ENCODE results near the gene MEIG1.
A peak's percentile ranks its signal among the peaks of the same experiment; 100 is the strongest.
"Not testable (repeated sequence)": the region's sequence is repeated elsewhere in the genome, so short reads cannot be mapped to it uniquely, and the experiment has no call there.

MEIG1 gene

GRCh38 chr10:14959221-14960057, at the start of gene MEIG1:
MEIG1 (plus strand) TSS chr10:14959388; CDS start chr10:14966469, 7,081 bp downstream.
- DNase-seq (ENCODE audit: low spot score): peak; percentile 97

- DNase-seq (ENCODE audit: low spot score): no peak
Observed at GRCh38 chr10:14910953-14911352, 48.2 kb upstream of the MEIG1 start.

- no peak for DNase-seq (ENCODE audit: low spot score)
Observed at GRCh38 chr10:14911801-14912200, 47.4 kb upstream of the MEIG1 start.

- no peak for DNase-seq (ENCODE audit: low spot score)
Observed at GRCh38 chr10:14916600-14916999, 42.6 kb upstream of the MEIG1 start.

GRCh38 chr10:14917827-14918226, 41.4 kb upstream of the MEIG1 start:
- DNase-seq (ENCODE audit: low spot score): no peak

GRCh38 chr10:14918964-14919363, 40.2 kb upstream of the MEIG1 start:
- DNase-seq (ENCODE audit: low spot score): no peak

GRCh38 chr10:14924013-14924412, 35.2 kb upstream of the MEIG1 start:
- DNase-seq (ENCODE audit: low spot score): no peak

GRCh38 chr10:14925268-14925667, 33.9 kb upstream of the MEIG1 start:
- DNase-seq (ENCODE audit: low spot score): no peak

GRCh38 chr10:14926061-14926470, 33.1 kb upstream of the MEIG1 start:
- no peak for DNase-seq (ENCODE audit: low spot score)

GRCh38 chr10:14926722-14927416, 32.3 kb upstream of the MEIG1 start:
- no peak for DNase-seq (ENCODE audit: low spot score)

- DNase-seq (ENCODE audit: low spot score): no peak
Observed at GRCh38 chr10:14930610-14931009, 28.6 kb upstream of the MEIG1 start.

GRCh38 chr10:14936584-14936983, 22.6 kb upstream of the MEIG1 start:
- no peak for DNase-seq (ENCODE audit: low spot score)

- DNase-seq (ENCODE audit: low spot score): not testable (repeated sequence)
Observed at GRCh38 chr10:14938971-14939370, 20.2 kb upstream of the MEIG1 start.

GRCh38 chr10:14942147-14942949, 16.8 kb upstream of the MEIG1 start:
- not testable (repeated sequence) for DNase-seq (ENCODE audit: low spot score)

GRCh38 chr10:14942950-14943338, 16.2 kb upstream of the MEIG1 start:
- not testable (repeated sequence) for DNase-seq (ENCODE audit: low spot score)

GRCh38 chr10:14945108-14945507, 14.1 kb upstream of the MEIG1 start:
- no peak for DNase-seq (ENCODE audit: low spot score)

- no peak for DNase-seq (ENCODE audit: low spot score)
Observed at GRCh38 chr10:14947268-14947667, 11.9 kb upstream of the MEIG1 start.

GRCh38 chr10:14949291-14949690, 9.9 kb upstream of the MEIG1 start:
- no peak for DNase-seq (ENCODE audit: low spot score)

GRCh38 chr10:14952851-14953423, 6.3 kb upstream of the MEIG1 start:
- no peak for DNase-seq (ENCODE audit: low spot score)

- peak; percentile 58 for DNase-seq (ENCODE audit: low spot score)
Observed at GRCh38 chr10:14953424-14954000, 5.7 kb upstream of the MEIG1 start.

- DNase-seq (ENCODE audit: low spot score): peak; percentile 95
Observed at GRCh38 chr10:14954001-14954770, 5.0 kb upstream of the MEIG1 start, which contains the start of gene DCLRE1C. DCLRE1C (minus strand) TSS chr10:14954096; CDS start chr10:14954010, 86 bp downstream.

All from AG08396 (cell line).